GOT3 (cell line): ENCODE measurements around the gene GPC6.

Source experiments
- DNase-seq: peaks from one replicate; lab custom pipeline; 2025; ENCODE audit warnings: mixed read lengths; lab: John Stamatoyannopoulos, UW

Gene GPC6

DNA sequence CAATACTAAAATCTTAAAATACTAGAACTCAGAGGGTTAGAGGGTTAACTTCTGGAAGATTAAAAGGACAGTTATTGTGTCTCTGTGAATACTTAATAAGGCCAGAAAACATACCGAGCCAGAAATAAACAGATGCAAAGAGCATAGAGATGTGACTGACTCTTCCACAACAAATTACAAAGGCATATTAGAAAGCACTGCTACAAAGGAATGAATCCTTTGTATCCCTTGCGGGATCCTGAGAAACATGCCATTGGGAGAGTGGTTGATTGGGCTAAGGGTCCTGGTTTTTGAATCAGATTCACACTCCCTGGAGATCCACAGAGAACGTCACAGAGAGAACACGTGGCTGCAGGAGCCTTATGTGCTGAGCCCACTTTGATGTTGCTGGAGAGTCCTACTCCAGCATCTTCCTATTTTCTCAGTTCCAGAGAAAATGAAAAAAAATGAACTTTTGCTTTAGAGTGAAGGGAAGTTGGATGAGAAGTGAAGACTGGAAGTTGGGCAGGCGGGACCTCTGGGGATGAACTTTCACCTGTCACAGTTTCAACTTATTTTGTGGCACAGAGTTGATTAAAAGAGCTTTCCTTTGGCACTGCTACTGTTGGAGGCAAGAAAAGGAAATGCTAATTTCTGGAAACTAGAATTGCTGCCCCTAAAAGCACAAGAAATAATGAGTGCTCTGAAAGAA lies 943.0 kb downstream of the GPC6 start:
- no peak for DNase-seq

DNA sequence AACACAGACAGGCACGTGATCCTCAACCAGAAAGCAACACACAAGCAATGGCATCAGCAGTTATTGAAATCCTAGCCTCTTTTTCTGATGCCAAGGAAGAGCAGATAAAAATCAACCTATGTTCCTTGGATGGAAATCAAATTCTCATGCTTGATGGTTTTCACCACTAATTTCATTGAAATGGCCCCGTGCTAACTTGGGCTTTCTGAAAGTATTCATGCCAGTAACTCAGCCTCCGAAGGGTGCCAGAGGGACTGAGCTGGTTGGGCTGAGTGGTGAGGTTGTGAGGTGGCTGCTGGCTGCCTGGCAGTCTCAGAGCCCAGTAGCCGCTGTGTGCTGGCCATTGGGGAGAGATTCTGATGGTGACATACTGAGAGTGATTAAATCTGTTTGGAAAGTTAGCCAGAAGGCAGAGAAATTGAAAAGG lies 943.6 kb downstream of the GPC6 start:
- no peak for DNase-seq

DNA sequence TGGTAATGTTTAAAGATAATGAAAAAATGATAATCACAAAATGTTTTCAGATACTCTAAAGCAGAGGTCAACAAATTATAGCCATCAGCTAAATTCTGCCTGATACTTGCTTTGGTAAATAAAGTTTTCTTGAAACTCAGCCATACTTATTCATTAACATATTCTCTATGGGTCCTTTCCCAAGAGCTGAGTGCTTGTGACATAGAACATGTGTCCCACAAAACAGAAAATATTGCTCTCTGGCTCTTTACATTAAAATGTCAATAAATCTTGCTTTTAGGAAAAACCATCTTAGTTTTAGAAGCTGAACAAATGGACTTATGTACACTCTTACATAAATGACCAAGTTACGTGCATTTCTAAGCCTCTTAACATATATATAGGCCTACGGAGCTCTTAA lies 945.8 kb downstream of the GPC6 start:
- no peak for DNase-seq

DNA sequence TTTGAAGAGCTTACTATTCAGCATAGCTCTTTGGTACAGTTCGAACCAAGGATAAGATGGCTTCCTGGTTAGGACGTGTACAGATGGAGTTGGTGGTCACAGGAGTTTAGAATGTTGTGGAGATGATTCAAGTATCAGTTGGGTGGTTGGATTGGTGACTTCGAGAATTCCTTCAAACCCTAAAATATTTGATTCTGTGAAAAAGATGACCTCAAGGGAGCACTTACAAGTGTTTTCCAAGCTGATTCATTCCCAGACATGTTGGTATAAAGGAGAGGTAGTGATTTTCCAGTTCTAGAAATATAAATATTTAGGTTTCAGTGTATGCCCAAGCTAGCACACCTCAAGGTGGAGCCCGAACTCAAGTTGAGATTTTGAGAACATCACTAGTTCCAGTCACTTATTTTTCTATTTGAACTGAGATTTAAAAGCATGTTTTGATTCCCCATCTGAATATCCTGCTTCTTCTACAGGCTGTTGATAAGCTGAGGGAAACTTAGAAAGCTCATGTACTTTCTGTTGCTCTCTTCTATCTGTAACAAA lies 946.8 kb downstream of the GPC6 start:
- no peak for DNase-seq

DNA sequence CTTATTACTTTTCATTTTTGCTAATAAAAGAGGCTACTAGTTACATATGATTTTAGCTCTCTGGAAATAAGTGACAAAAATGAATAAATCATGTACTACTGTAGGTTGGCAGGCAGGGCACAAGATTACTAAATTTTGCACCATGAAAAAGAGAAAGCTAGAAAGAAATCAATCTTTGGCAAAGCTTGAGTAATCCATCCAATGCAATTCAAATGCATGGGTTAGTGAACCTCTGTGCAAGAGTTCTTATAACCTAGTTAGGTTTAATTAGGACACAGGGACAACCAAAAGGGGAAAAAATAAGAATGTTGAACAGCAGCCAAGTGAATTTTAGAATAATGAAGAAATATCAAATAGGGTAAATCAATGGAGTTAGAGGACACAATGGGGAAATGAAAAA lies 947.4 kb downstream of the GPC6 start:
- no peak for DNase-seq

DNA sequence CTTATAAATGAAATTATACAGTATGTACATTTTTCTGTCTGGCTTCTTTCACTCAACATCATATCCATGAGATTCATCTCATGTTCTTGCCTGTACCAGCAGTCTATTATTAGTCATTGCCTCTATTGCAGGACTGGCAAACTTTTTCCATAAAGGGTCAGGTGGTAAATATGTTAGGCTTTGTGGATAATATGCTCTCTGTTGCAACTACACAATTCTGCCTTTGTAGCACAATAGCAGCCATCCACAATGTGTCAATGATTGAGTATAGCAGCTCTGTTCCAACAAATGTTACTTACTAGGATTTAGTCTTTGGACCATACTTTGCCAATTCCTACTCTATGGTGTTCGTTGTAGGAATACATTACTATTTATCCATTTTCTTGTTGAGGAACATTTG lies 948.5 kb downstream of the GPC6 start:
- DNase-seq = no peak

DNA sequence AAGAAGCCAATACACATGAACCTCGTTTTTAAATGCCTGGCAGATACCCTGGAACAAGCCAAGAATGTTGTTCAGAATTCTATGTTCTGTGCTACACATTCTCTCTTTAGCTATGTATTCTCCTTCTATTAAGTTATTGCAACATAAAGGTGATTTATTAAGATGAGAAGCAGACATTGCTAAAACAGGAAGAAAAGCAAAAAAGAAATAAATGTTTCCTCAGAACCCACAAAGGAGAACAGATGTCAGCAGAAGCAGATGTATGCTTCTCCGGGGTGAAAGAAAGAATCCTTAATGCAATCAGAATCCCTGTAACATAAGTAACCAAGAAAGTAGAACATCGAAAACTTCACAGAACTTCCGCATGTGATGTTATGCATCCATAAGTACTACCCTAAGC lies 950.0 kb downstream of the GPC6 start:
- DNase-seq = no peak

DNA sequence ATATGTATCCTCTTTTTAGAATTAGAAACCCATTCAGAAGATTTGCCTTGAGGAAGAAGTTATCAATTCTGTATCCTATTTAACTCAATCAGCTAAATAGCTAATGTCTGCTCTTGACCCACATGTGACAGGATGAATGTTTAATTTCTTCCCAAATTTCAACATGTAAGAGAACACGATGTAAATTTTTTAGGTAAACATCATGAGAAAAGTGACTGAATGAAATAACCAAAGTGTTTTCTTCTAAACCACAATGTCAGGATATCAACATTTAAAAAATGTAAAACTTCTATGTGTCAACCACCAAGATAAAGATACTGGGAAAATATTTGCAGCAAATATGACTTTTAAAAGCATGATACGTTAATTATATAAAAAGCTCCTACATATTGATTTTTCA lies 950.4 kb downstream of the GPC6 start:
- DNase-seq = no peak

DNA sequence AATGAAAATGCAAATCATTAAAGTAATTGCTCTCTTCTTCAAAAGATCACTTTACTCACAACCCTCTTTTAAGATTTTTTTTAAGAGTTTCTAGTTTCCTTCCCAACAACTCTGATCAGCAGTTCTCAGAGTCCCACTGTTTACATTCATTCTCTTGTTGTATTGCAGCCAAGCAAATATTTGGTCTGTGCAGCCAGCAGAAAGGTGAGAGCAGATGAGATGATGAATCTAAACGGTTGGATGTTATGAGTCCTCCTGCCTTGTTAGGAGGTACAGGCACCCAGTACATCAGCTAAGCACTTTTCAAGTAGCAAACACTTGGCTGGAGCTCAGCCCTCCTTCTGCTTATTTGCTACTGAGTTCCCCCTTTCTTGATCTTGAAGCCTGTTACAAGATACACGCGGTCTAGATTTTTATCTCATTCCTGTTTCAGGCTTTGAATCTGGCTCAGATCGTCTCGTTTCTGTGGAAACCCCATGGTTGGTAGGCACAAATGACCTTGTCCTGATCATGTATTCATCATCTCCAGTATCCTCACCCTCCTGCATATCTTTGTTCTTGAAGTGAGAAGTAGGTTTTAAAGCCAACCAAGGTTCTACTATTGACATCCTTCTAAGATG lies 952.1 kb downstream of the GPC6 start:
- no peak for DNase-seq

DNA sequence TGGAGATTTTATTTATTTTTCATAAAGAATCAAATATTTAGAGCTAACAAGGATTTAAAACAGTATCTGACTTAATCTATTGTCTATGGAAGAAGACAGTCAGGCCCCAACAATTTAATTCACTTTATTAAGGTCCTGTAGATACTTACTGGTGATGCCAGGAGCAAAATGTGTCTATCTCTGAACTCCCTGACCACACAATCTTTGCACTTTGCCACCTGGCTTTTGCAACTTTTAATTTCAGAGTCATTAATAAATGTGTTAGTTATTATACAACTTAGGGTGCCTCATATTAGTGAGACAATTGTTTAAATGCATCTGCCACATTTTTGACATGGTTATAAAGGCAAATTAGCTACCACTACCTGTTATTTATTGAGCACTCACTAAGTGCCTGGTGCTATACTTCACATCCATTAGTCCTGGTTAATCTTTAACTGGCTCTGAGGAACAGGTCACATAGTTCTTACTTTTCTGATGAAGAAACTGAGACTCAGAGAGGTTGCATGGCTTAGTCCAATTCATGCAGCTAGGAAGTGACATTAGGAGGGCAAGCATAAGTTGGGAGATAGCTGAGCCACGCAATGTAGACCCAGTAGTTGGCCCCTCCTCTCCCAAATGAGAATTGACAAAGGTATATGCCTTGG lies 955.0 kb downstream of the GPC6 start:
- DNase-seq = no peak

DNA sequence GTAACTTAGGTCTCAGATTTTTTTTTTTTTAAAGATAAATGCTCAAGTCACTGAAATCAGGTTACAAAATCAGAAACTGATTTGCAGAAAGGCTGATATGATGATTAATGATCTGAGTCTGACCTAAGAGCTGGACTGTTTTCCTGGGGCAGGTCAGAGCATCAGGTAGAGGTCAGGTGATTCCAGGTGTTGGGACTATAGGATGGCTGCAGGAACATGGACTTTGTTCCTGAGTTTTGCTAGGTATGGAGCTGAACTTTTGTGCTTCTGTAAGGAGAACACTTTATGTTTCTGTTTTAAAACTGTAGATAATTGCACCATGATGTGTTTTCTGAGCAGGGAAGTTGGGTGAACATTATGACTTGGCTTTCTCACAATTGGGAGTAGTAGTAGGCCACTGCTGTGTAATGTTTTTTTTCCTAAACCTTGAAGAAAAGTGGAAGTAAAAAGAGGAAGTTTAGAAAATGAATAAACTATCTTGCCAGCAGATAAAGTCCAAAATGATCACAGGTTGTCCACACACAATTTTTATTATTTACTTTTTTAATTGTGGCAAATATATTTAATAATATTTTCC lies 955.7 kb downstream of the GPC6 start:
- DNase-seq = no peak

DNA sequence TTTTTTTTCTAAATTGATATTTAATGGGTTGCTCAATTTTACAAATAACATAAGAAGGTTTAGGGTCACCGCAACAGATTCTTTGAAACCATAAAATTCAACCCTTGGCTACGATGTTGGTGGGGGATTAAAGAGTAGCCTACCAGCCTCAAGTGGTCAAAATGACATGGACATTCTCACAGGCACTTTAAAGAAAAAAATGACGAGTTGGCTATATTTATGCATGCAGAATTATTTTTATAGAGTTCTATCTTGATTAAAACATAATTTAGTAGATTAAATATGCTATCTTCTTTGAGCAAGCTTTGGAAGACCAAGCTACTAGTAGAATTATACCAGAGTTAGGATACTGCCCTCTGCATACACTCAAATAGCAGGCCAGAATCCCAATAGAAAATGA lies 959.9 kb downstream of the GPC6 start:
- no peak for DNase-seq

DNA sequence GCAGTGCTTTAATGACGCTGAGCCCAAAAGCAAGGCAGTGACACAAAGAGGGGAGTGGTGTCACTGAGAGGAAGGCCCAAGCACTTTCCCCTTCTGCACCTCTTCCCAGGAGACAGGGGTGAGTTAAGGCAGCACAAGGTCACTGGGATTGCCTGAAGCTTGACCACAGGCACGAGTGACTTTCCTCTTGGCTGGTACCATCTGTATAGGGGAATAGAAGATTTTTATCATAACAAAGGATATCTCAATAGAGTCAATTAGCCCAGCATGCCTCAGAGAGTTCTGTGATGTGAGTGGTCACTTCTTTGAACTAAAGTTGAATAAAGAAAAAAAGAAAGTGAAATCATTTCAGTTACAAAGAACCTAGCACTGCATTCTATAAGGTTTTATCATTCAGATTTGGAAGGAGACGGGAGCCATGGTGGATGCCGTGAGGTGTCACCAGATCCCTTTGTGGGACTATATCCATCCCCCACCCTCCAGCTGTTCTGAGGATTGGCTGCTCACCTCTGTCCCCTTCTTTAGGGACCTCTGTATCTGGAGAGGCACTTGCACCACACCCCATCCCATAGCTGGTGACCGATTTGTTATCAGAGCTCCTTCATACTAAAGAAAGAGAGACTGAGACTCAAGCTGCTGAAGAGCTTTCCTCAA lies 961.7 kb downstream of the GPC6 start:
- DNase-seq = no peak

DNA sequence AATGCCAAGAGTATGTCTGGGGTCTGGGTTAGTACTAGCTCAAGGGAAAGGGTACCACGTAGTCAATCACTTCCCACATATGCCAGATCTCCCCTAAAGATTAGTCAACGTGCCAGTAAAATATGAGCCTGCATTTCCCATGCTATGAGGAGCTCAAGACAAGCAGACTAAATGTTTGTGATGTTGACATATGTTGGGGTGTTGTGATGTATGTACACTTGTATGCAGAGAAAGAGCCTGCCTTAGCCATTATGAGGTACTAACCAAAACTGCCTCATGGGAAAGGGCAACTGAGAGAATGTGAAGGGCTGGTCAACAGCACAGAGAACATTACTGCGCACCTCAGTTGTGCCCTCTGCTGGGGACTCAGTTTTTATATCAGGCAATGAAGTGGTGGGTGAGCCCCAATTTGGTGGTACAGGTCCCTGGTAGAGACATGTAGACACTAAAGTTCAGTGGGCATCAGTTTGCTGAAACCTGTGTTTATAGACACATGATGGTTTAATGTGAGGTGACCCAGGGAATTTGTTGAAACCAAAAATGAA lies 965.9 kb downstream of the GPC6 start:
- no peak for DNase-seq

DNA sequence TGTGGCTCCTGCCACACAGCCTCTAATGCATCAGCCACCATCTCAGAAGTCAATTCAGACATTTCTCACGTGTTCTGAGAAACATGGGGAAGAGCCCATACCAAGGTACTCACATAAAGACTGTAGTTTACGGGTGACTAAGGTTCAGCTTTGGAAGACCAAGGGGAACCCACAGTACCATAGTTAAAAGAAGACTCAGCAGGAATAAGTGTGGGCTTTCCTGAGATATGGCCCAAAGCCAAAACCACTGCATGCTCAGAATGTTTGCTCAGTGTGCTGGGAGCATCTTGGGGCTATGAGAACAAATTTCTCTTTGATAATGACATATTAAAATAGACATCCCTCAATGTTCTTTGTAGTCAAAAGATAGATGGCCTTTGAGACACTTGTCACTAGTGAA lies 969.1 kb downstream of the GPC6 start:
- DNase-seq = no peak

DNA sequence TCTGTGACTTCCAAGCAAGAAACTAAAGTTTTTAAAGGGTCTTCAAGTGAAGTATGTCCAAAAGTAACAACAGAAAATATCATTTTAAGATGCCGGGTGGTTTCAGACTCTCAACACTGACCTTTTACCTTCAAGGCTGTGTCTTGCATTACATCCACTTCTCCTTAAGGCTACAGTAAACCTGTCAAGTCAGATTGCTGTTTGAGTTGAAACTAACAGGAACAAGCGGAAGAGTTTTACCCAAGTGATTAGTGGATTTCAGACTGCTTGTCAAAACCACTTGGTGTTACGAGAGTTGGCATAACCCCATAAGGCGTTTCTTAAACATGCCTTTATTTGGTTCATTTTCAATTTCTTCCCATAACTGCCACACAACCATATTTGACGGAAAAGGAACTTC lies 969.8 kb downstream of the GPC6 start:
- DNase-seq = no peak

DNA sequence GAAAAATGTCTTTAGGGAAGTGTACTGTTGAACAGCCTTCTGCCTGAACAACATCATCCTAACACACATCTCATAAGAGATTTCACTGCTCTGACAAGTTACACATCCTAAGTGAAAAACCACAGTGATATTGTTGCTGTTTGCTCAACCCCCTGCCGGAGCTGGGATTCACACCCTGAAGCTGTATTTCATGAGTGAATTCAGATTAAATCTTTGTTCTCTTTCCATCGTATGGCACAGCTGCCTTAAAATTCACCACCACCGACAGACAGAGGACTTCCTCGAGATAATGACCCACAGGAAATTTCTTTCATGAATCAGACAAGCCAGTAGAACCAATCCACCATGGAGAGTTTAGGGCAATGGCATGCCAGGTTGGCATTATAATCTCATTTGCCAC lies 972.1 kb downstream of the GPC6 start:
- no peak for DNase-seq

DNA sequence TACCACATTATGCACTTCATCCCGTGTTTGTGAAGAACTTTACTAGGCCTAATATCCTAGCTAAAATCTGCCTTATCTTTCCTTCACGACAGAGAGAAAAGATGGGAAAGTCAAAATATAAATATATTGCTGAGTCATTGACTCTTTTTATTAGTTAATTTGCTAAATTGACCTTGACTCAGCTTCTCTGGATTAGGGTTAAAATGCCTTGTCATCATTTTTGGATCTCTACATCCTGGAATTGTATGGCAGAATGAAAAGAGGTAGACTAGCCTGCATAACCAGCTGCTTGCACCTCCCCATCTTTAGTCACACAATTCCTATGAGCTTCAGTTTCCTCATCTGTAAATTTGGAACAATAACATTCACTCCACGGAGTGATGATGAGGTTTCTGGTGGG lies 972.5 kb downstream of the GPC6 start:
- DNase-seq = no peak

DNA sequence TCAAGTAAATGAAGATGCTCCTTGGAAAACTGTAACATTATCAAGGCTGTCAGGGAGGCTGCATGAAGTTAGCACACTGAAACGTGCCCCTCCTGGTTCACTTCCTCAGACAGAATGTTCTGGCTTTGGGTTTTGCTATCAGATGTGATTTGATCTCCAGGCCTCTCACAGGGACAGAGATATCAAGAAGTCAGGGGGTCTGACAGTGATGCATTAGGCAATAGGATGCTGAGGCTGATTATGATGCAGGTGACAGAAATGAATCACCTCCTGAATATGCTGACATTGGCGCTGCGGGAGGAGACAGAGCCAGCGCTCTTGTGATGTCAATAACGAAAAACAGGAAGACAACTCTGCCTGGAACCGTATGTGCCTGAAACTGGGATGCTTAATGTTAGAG lies 974.4 kb downstream of the GPC6 start:
- DNase-seq = no peak

DNA sequence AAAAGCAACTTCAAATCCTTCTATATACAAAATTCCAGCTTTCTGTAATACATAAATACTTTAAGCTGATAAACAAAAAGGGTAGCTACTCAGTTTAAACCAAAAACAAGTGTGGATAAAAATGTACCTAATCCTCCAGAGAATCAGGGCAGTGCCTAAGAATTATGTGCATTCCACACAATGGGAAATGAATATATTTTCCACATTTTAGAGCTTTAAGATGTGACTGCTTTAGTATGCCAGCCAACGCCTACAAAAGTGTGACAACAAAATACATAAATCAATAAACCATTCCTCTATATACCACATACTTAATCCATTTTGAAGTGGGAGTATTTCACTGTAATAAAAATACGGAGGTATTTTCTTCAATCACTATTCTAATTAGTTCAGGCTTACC lies 977.6 kb downstream of the GPC6 start:
- DNase-seq = no peak

DNA sequence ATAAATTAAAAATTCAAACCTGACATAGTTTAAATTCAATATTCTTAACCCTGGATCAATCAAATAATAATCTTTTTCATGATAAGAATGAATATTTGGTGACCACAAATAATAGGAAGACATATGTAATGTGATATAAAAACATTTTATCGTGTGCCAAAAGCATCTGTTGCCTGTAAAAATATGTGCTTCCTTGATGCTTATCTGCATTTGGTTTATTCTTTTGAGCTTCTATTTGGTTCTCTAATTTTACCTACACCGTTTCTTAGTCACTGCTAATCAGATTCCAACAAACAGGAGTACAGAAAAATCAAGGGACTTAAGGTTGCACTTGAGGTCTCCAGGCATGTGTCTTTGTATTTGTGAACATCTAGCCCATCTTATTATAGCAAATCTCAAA lies 978.3 kb downstream of the GPC6 start:
- no peak for DNase-seq

DNA sequence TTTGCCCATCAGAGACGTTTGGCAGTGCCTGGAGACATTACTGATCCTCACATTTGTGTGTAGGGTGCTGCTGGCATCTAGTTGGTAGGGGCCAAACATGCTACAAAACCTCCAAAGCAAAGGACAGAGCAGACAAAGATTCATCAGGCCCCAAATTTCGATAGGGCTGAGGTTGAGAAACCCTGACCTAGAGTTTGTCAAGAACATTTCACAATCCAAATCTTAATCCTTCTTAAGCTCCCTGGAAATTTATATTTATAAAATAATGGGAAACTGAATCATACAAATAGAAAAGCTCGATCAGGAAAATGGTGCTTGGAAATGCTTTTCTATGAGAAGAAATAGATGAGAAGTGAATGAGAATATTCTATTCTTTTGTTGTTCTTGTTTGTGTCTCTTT lies 979.3 kb downstream of the GPC6 start:
- DNase-seq = no peak
